Measurements from ENCODE around the gene APBB2.
"Not testable (repeated sequence)": the region's sequence is repeated elsewhere in the genome, so short reads cannot be mapped to it uniquely, and the experiment has no call there.

Gene APBB2

GRCh38 chr4:40842318-40842717, 372.0 kb downstream of the APBB2 start:
- no peak for DNase-seq

- peak; percentile 91 for DNase-seq
Observed at GRCh38 chr4:40840985-40841571, 373.3 kb downstream of the APBB2 start.

DNA sequence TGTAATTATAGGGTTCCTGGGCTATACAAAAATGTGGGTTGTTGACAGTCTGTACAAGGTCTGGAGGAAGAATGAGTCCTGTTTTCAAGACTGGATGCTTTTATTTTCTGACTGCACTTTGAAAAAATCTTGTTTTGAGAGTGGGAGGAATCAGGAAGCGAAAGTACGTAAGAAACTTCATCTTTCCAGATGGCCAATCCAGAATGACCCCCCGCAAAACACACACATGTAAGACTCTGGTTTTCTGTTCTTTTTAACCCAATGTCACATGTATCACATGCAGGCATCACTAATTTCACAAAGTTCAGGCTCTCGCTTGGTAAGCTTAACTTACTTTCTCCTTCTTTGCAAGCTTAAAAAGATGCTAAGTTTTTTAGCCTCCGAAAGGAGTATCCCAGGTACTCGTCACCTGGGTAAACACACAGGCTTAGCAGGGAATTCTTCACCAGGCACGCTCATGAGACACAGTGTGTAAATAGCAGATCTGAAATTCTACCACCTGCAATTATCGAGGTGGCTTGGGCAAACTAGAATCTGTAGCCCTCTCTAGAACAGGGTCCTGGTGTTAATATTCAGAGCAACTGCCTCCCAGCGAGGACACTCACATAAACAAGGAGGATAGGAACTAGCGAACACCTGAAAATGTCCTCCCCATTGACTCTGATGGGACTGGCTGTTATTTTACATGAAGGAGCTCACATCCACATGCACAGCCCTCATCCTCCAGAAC, 373.9 kb downstream of the APBB2 start:
- no peak for DNase-seq

- DNase-seq: no peak
Observed at GRCh38 chr4:40838742-40839141, 375.6 kb downstream of the APBB2 start.

- no peak for DNase-seq
Observed at GRCh38 chr4:40837094-40837870, 377.1 kb downstream of the APBB2 start.

GRCh38 chr4:40833212-40833611, 381.1 kb downstream of the APBB2 start:
- no peak for DNase-seq

- DNase-seq: no peak
Observed at GRCh38 chr4:40832175-40832574, 382.2 kb downstream of the APBB2 start.

- no peak for DNase-seq
Observed at GRCh38 chr4:40831146-40831907, 383.0 kb downstream of the APBB2 start.

GRCh38 chr4:40829586-40829985, 384.8 kb downstream of the APBB2 start:
- DNase-seq: no peak

DNA sequence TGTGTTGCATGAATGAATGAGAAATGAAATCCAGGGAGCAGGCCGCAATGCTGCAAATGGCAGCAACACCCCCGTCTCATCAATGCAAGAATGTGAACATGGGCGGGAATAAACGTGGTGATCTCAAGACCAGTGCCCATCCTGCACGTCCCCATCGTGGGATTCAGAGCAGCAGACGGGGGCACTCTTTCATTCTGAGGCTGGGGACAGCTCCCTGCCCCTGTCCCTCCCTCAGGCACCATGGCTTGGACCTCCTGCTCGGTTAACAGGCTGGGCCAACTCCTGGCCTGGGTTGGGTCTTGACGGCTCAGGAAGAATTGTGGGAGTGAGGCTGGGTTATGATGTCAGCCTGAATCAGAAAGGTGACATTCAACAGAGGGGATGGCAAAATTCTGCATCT, 385.7 kb downstream of the APBB2 start:
- DNase-seq: no peak

DNA sequence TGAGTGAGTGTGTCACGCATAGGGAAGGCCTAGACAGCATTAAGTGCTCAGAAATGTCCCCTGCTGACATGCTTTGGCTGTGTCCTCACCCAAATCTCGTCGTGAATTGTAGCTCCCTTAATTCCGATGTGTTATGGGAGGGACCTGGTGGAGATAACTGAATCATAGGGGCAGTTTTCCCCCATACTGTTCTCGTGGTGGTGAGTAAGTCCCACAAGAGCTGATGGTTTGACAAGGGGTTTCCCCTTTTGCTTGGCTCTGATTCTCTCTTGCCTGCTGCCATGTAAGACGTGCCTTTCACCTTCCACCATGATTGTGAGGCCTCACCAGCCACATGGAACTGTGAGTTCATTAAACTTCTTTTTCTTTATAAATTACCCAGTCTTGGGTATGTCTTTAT, 386.6 kb downstream of the APBB2 start:
- DNase-seq: peak; percentile 9

DNA sequence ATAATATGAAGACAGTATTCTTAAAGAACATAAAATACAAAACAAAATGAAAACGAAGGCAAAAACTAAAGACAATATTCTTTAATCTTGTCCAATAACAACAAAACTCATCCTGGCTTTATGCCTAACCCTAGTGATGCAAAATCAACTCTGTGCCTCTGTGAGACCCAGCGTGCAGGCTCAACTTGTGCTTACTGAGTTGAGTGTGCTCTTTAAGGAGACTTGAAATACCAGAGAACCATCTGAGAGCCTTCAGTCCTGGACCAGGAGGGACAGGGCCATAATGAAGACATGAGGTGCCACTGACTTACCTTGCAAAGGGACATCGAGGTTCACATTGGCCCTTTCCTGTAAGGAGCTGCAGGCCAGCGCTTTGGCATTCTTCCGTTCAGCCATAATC, 387.5 kb downstream of the APBB2 start:
- DNase-seq: no peak

- DNase-seq: no peak
Observed at GRCh38 chr4:40825014-40825838, 389.1 kb downstream of the APBB2 start.

GRCh38 chr4:40822420-40823166, 391.7 kb downstream of the APBB2 start:
- no peak for DNase-seq

- no peak for DNase-seq
Observed at GRCh38 chr4:40820101-40820500, 394.2 kb downstream of the APBB2 start.

DNA sequence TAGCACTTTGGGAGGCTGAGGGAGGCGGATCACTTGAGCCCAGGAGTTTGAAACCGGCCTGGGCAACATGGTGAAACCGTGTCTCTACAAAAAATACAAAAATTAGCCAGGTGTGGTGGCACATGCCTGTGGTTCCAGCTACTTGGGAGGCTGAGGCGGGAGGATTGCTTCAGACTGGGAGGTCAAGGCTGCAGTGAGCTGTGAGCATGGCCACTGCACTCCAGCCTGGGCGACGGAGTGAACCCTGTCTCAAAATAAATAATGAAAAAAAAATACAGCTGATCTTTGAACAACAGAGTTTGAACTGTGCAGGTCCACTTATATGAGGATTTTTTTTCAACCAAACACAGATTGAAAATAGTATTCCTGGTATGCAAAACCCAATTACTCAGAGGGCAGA, 397.2 kb downstream of the APBB2 start:
- not testable (repeated sequence) for DNase-seq

- DNase-seq: no peak
Observed at GRCh38 chr4:40812856-40813255, 401.5 kb downstream of the APBB2 start.

DNA sequence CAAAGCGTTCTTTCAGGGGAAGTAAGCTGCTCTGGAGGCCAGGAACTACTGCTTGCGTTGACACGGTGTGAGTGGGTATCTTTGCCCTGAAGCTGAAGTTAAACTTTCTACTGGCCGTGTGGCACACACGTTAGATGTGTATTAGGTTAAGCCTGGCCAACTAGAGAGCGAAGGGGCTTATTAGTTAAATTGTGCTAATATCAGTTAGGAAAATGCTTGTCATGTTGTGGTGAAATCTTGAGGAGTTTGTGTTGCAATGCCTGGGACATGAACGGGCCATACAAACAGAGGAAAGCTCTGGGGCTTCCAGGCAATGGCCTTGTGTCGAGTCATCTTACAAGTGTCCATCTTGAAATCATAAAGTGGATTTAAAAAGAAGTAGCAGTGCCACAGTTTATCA, 402.0 kb downstream of the APBB2 start:
- no peak for DNase-seq

DNA sequence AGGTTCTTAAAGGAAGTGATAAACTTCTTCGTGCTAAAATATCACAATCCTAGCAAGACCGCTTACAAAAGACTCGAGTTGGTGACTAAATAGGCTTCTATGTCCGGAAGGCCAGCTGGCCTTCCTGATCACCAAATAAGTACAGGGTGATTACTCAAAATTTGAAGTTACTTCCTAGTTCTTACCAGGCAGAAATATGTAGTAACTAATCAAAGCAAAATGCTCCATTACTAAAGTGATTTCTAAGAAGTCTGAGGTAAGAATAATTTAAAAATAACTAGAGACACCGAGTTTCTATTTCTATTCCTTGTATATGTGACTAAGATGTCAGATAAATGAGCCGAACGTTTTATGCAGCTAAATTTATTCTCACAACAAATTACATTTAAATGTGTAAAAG, 402.4 kb downstream of the APBB2 start:
- DNase-seq: no peak

DNA sequence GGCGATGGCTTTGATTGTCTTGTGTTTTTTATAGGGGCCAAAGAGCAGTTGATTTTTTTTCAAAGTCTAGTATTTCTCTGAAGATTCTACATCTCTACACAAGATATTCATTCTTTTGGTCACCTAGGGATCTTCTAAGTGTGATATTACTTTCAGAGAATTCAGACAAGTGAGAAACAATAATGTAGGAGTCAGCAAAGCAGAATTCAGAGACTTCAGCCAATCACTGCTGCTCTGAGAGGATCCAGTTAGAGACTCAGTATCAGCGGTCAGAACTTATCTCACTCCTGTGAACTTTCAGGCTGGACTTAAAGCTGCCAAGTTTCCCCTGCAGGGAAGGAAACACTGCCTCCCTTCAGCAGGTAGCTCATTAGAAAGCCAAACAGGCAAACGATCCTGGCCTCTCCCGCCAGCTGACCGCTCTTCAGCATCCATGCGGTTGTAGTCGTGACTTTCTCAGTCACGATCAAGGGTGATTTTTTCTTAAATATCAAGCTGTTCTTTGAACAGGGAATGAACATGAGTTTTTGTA, 405.4 kb downstream of the APBB2 start:
- no peak for DNase-seq

DNA sequence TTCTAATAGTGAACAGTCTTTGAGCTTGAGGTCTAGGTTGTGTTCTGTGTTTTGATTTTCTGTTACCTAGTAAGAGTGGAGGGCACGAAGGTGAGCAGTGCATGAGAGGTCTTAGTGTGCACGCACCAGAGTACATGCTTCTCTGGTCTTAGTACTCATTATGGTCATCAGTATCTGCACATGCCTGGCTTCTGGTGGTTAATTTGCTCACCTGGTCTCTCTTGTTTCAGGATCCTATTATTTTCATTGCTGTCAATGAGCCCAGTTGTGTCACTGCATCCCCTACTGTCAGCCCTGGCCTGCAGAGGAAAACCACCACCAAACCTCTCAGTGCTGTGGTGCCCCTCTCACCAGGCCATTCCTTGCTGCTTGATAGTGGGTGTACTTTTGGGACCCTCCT, 409.7 kb downstream of the APBB2 start:
- DNase-seq: no peak

All from stimulated activated CD4-positive, alpha-beta T cell treated with anti-CD3 and anti-CD28 coated beads, Interleukin-15, amount 100 ng/mL, for 24 hours (primary cell).